Fibroblast of peridontal ligament (primary cell): ENCODE data around the gene CYB5R3.
"Not testable (repeated sequence)": the region's sequence is repeated elsewhere in the genome, so short reads cannot be mapped to it uniquely, and the experiment has no call there.

Experiments used
- DNase-seq: peaks from one replicate; pipeline ENCODE4 v3.0.0-alpha.2; 2010; ENCODE audit errors: extremely low read depth

Gene CYB5R3

GRCh38 chr22:42678894-42679293 is 29.7 kb upstream of the CYB5R3 start:
- no peak for DNase-seq

- not testable (repeated sequence) for DNase-seq
These were observed 28.7 kb upstream of the CYB5R3 start for GRCh38 chr22:42677936-42678335.

GRCh38 chr22:42676059-42676607 is 26.9 kb upstream of the CYB5R3 start:
- DNase-seq, result peak; percentile 82

GRCh38 chr22:42673898-42674401 is 24.8 kb upstream of the CYB5R3 start:
- DNase-seq, result peak; percentile 72

DNA sequence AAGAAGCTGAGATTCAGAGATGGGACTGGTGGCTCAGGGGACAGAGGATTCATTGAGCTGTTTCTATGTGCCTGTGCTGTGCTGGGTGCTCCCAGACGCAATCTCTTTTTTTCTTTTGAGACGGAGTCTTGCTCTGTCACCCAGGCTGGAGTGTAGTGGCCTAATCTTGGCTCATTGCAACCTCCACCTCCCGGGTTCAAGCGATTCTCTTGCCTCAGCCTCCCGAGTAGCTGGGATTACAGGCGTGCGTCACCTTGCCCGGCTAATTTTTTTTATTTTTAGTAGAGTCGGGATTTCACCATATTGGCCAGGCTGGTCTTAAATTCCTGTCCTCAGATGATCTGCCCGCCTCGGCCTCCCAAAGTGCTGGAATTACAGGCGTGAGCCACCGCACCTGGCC is 23.9 kb upstream of the CYB5R3 start:
- DNase-seq, result not testable (repeated sequence)

DNA sequence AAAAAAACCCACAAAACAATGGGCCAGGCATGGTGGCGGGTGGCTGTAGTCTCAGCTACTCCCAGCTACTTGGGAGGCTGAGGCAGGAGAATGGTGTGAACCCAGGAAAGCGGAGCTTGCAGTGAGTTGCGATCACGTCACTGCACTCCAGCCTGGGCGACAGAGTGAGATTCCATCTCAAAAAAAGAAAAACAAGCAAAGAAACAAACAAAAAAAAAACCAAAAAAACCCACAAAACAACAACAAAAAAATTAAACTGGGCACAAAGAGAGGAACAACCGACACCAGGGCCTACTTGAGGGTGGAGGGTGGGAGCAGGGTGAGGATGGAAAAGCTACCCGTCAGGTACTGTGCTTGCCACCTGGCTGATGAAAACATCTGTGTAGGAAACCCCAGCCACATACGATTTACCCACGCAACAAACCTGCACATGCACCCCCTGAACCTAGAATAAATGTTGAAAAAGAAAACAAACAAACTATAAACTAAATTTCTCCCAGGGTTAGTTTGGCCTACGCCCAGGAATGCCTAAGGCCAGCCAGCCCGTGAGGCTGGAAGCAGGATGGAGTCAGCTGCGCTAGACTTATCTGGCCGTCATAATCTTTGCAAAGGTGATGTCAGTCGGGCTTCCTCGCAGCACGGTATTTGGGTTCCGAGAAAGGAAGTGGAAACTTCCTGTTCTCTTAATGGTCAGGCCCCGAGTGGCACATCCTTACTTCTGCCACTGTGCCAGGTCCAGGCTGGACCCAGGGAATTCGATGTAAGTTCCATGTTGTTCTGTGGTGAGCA is 21.9 kb upstream of the CYB5R3 start:
- no peak for DNase-seq

DNA sequence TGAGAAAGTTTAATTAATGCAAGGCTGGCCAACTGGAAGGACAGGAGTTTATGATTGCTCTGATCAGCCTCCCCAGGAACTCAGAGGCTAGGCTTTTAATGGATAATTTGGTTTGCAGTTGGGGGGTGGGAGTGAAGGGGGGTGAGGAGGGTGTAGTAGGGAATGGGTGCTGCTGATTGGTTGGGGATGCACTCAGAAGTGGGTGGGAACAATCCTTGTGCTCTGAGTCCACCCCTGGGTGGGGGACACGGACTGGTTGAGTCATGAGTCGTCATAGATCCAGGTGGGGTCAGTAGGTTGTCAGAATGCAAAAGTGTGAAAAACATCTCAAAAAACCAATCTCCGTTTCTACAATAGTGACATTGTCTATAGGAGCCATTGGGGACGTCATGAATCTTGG is 20.9 kb upstream of the CYB5R3 start:
- DNase-seq, result no peak

DNA sequence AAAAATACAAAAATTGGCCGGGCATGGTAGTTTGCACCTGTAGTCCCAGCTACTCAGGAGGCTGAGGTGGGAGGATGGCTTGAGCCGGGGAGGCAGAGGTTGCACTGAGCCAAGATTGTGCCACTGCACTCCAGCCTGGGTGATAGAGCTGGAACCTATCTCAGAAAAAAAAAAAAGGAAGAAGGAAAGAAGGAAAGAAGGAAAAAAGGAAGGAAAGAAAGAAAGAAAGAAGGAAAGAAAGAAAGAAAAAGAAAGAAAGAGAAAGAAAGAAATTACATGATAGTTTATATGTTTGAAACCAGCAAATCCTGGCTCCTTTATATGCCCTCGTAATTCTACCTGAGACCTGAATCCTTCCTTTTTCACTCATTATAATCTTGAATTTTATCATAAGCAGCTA is 17.2 kb upstream of the CYB5R3 start:
- not testable (repeated sequence) for DNase-seq

GRCh38 chr22:42664976-42665831 is 16.0 kb upstream of the CYB5R3 start:
- no peak for DNase-seq

- peak; percentile 68 for DNase-seq
These were observed 13.0 kb upstream of the CYB5R3 start for GRCh38 chr22:42661985-42662831.

DNA sequence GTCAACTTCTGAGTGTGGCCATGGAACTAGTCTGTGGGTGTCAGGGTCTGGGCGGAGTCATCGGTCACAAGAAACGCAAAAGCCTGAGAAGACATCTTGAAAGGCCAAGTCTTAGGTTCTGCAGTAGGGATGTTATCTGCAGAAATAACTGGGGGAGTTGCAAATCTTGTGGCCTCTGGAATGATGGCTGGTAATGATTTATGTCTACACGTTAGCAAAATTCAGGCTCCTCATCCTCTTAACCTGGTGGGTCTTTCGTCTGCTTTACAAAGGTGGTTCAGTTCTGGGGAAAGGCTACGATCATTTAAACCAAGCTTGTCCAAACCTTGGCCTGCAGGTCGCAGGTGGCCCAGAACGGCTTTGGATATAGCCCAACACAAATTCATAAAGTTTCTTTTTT is 7.4 kb upstream of the CYB5R3 start:
- no peak for DNase-seq

DNA sequence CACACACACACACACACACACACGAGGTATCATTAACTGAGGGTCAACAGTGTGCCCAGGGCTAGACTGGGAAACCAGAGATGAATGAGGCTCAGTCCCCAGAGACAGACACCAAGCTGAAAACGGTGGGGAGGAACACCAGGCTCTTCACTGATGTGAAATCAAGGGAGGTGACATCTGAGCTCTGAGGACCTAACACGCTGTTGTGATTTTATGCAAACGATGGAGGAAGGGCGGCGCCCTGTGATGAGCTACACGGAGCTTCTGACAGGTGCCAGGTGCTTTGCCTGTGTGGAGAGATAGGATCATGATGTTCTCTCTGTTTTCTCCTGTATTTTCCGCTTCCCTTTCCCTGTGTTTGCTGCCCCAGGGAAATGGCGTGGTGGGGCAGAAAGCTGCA is 6.5 kb upstream of the CYB5R3 start:
- no peak for DNase-seq

DNA sequence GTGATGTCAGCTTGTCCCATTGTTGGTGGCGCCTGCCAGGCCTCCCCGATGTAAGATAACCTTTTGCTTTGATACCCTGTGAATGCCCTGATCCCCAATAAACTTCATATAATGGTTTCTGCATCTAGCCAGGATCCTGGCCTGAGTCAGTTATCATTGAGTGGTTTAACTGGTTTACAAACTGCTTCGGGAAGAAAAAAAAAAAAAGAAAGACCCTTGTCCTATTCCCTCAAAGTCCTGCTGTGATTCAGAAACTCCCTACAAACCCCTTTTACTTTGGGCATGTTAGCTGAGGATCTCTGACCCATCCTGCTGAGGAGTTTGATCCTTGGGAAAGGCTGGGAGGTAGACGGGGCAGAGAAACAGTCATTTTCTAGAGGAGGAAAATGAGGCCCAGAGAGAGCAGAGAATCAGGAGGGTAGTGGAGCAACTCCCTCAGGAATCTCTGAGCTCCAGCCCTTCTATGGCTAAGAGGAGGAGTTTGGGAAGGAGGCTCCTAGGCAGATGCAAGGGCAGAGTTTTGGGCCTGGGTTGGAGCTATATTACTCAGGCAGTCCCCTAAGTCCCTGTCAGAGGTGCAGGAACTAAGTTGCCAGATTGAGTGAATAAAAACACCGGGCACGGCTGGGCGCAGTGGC is 5.4 kb upstream of the CYB5R3 start:
- DNase-seq, result no peak

GRCh38 chr22:42653999-42654398 is 4.8 kb upstream of the CYB5R3 start:
- no peak for DNase-seq

GRCh38 chr22:42651134-42651533 is 1.9 kb upstream of the CYB5R3 start:
- DNase-seq, result peak; percentile 20

- DNase-seq, result peak; percentile 14
These were observed 585 bp downstream of the CYB5R3 start for GRCh38 chr22:42648368-42649245.

DNA sequence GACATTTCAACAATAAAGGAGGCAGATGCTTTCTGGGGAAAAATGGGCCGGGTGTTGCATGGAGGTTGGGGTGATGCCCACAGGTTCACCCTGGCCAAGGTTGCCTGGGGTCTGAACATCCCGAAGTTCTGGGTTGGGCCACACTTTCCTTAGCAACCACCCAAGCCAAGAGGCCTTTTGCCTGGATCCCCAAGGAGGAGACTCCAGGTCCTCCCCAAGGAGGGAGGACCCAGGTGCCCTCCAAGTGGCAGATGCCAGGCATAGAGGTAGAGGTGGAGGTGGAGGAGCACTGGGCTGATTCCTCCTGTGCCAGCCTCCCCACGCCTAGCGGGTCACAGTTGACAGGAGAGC is 1.2 kb downstream of the CYB5R3 start:
- no peak for DNase-seq

DNA sequence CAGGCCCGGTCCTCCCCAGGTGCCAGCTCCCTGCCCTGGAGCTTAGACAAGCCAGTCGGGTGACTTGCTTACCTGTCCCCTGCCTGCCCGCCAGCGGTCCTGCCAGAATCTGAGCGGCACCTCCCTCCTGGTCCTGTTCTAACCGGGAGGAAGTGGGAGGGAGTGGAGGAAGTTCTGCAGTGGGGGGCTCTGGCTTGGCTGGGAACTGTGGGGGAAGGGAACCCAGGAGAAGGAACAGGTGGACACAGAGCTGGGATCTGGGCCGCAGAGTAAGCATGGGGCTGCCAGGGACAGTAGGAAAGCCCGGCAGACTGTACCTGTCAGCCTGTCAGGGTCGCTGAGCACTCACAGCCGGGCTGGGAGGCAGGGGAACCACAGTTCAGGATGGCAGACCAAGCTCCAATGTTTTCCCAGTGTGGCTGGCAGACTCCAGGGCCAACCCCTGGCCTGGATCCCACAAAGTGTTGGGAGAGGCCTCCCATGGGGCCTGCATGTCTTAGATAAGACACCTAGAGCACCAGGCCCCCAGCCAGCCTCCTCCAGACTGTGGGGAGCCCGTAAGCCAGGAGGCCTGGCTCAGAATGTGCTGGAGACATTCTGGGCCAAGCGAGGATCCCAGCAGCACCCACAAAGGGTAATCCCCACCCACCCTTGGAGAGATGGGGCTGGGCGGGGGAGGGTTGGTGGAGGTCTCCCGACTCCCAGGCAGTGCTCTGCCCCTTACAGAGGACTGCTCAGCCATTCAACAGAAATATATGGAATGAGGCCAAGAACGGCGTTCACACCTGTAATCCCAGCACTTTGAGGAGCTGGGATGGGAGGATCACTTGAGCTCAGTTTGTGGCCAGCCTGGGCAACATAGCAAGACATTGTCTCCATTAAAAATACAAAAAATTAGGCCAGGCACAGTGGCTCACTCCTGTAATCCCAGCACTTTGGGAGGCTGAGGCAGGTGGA is 2.3 kb downstream of the CYB5R3 start:
- no peak for DNase-seq
